K562 (cell line): ENCODE results near the gene OCA2. TPM values are rescaled to one million over a fixed set of nuclear protein-coding genes. Genes with fewer than 3 reads are reported as not detected.

Source experiments
- ATAC-seq: fragments of 200-7000 bp; cut with Tn5 transposase; 3 replicates; pipeline ENCODE4 v1.9.1; 2020; ENCODE audit warnings: moderate library complexity
- BruUV-seq: library from RNA; stranded (reverse); fragments of 400-500 nt; replicated peaks from 2 replicates; lab custom pipeline; 2021; lab: Mats Ljungman, UMichigan
- CTCF ChIA-PET: fragments of 300-600 bp; formaldehyde crosslinking; extraction: SDS; loops from one replicate; lab custom pipeline; 2021; ENCODE audit warnings: low intra/inter-chr PET ratio; lab: Yijun Ruan, JAX
- POLR2A ChIA-PET: fragments of 300-600, 350-650 bp; sonication (Branson Sonifier 250); formaldehyde crosslinking; extraction: SDS; loops from one replicate; lab custom pipeline; 2021; ENCODE audit warnings: antibody characterized with exemption, inconsistent platforms; lab: Yijun Ruan, JAX
- DNase-seq, 4 experiments: peaks; one replicate each; pipeline versions ENCODE4 v3.0.0 to v3.0.0-alpha.2; 2011 to 2018; ENCODE audit warnings: low spot score in 3 of 4, mixed read lengths in 3 of 4; ENCODE audit errors: extremely low read depth in 1 of 4
- FAIRE-seq: peaks from 2 replicates; lab custom pipeline; 2011; peaks lifted over from hg19 to GRCh38; lab: Jason Lieb, UNC
- H2AFZ ChIP-seq: 2 replicates; pipeline ENCODE4 v1.6.0; 2011; ENCODE audit warnings: low read depth, low read length, control low read depth, inconsistent platforms
- H3K27ac ChIP-seq: fragments of 200-600 bp; 3 replicates; pipeline ENCODE4 v1.8.0; 2011; ENCODE audit warnings: low read depth, mild to moderate bottlenecking, control low read depth, inconsistent platforms, low read length, moderate library complexity, mixed read lengths; ENCODE audit errors: extremely low read depth
- H3K27me3 ChIP-seq, 2 experiments: fragments of 300-600 bp in 1 of 2; 2 replicates in 1 of 2; 3 replicates in 1 of 2; pipeline versions ENCODE4 v1.6.0 to v1.8.0; 2011; ENCODE audit warnings: inconsistent platforms in 2 of 2, low read length in 2 of 2, mild to moderate bottlenecking in 1 of 2, mixed read lengths in 1 of 2, moderate library complexity in 1 of 2; ENCODE audit not compliant: control insufficient read depth in 2 of 2, insufficient read depth in 2 of 2
- H3K36me3 ChIP-seq: fragments of 300-600 bp; 3 replicates; pipeline ENCODE4 v1.8.0; 2011; ENCODE audit warnings: mild to moderate bottlenecking, low read length, inconsistent platforms; ENCODE audit not compliant: control insufficient read depth, insufficient read depth
- H3K4me1 ChIP-seq, 2 experiments: fragments of 200-600 bp in 1 of 2; replicated peaks in 1 of 2; 2 replicates in 1 of 2; 3 replicates in 1 of 2; pipeline versions ENCODE4 v1.5.1 to v1.8.0; 2011; ENCODE audit warnings: inconsistent platforms in 2 of 2, low read length in 2 of 2, mild to moderate bottlenecking in 1 of 2, mixed read lengths in 1 of 2, moderate library complexity in 1 of 2; ENCODE audit not compliant: control insufficient read depth in 2 of 2, insufficient read depth in 2 of 2
- H3K4me2 ChIP-seq: 2 replicates; pipeline ENCODE4 v1.6.1; 2011; ENCODE audit warnings: low read length, control low read depth, inconsistent platforms, mixed read lengths; ENCODE audit not compliant: insufficient read depth
- H3K4me3 ChIP-seq: fragments of 200-600 bp; sonication (generic), shearing (Covaris generic); 2 replicates; pipeline ENCODE4 v1.5.1; 2016; ENCODE audit warnings: control low read depth, inconsistent platforms
- H3K79me2 ChIP-seq: fragments of 200-600 bp; 3 replicates; pipeline ENCODE4 v1.8.0; 2011; ENCODE audit warnings: low read length, inconsistent platforms; ENCODE audit not compliant: control insufficient read depth, insufficient read depth
- H3K9ac ChIP-seq, 2 experiments: 2 replicates each; pipeline versions ENCODE4 v1.6.0 to v1.6.1; 2011; ENCODE audit warnings: low read depth in 2 of 2, low read length in 2 of 2, control low read depth in 1 of 2, inconsistent platforms in 1 of 2, mild to moderate bottlenecking in 1 of 2, mixed read lengths in 1 of 2; ENCODE audit not compliant: insufficient read depth in 1 of 2
- H3K9me1 ChIP-seq: one replicate; pipeline ENCODE4 v1.6.0; 2011; ENCODE audit warnings: inconsistent platforms, mild to moderate bottlenecking, low read length, moderate library complexity; ENCODE audit not compliant: control insufficient read depth, insufficient read depth
- H3K9me3 ChIP-seq: replicated peaks from 2 replicates; pipeline ENCODE4 v1.5.1; 2011; ENCODE audit warnings: low read depth, low read length, inconsistent platforms; ENCODE audit not compliant: control insufficient read depth, insufficient read depth
- H4K20me1 ChIP-seq: replicated peaks from 2 replicates; pipeline ENCODE4 v1.6.1; 2011; ENCODE audit warnings: low read length, inconsistent platforms, mixed read lengths; ENCODE audit not compliant: control insufficient read depth, insufficient read depth
- ARID4B ChIP-seq: sonication (generic); formaldehyde crosslinking; IDR thresholded peaks from 2 replicates; pipeline ENCODE4 v1.8.0; 2022; ENCODE audit warnings: mild to moderate bottlenecking, missing genetic modification reagents
- BRD4 ChIP-seq: fragments of 200-600 bp; sonication (generic); IDR thresholded peaks from 2 replicates; pipeline ENCODE4 v1.6.1; 2017; ENCODE audit warnings: inconsistent platforms
- CC2D1A ChIP-seq: fragments of 450-650 bp; IDR thresholded peaks from 2 replicates; pipeline ENCODE4 v1.6.1; 2017; ENCODE audit warnings: mild to moderate bottlenecking
- GTF2A2 ChIP-seq: IDR thresholded peaks from 2 replicates; pipeline ENCODE4 v1.6.1; 2016; ENCODE audit warnings: mild to moderate bottlenecking, missing genetic modification characterization, missing compliant biosample characterization
- HMGXB4 ChIP-seq: sonication (generic); formaldehyde crosslinking; IDR thresholded peaks from 2 replicates; pipeline ENCODE4 v1.8.1; 2023; ENCODE audit warnings: mild to moderate bottlenecking, missing genetic modification reagents
- MLX ChIP-seq, 2 experiments: fragments of 450-650 bp in 1 of 2; sonication (generic) in 1 of 2; formaldehyde crosslinking; conservative IDR thresholded peaks; 2 replicates each; pipeline versions ENCODE4 v1.4.0 to v1.8.1; 2020 to 2022; ENCODE audit warnings: mild to moderate bottlenecking in 1 of 2, missing genetic modification reagents in 1 of 2
- MXD1 ChIP-seq: fragments of 250-450 bp; sonication (Bioruptor Pico); IDR thresholded peaks from 2 replicates; pipeline ENCODE4 v1.8.0; 2021; ENCODE audit warnings: borderline replicate concordance, mild to moderate bottlenecking, moderate library complexity; ENCODE audit not compliant: poor library complexity, severe bottlenecking
- NCOA6 ChIP-seq: fragments of 450-650 bp; IDR thresholded peaks from 2 replicates; pipeline ENCODE4 v1.6.1; 2017; ENCODE audit warnings: mild to moderate bottlenecking
- WHSC1 ChIP-seq: IDR thresholded peaks from one replicate; pipeline ENCODE4 v1.6.1; 2012; ENCODE audit warnings: low read length, control low read depth, inconsistent platforms
- ZBED1 ChIP-seq: IDR thresholded peaks from 2 replicates; pipeline ENCODE4 v1.6.1; 2014
- ZBTB5 ChIP-seq: fragments of 450-650 bp; IDR thresholded peaks from 2 replicates; pipeline ENCODE4 v1.6.1; 2017; ENCODE audit warnings: antibody characterized with exemption
- ZNF197 ChIP-seq: fragments of 200-800 bp; sonication (Bioruptor generic); IDR thresholded peaks from 2 replicates; pipeline ENCODE4 v1.6.1; 2016; ENCODE audit warnings: low read depth, missing genetic modification characterization, missing compliant biosample characterization
- ZNF232 ChIP-seq: sonication (generic); formaldehyde crosslinking; IDR thresholded peaks from 2 replicates; pipeline ENCODE4 v1.8.0; 2022; ENCODE audit warnings: mild to moderate bottlenecking, missing genetic modification reagents
- ZNF274 ChIP-seq: IDR thresholded peaks from 2 replicates; pipeline ENCODE4 v1.6.1; 2011; ENCODE audit warnings: low read depth, mild to moderate bottlenecking, low read length, moderate library complexity, borderline replicate concordance
- ZNF347 ChIP-seq: fragments of 450-650 bp; formaldehyde crosslinking; IDR thresholded peaks from 2 replicates; pipeline ENCODE4 v1.4.0; 2020; ENCODE audit warnings: low read depth, mild to moderate bottlenecking, moderate library complexity
- in situ Hi-C: fragments of 300-500 bp; cut with MboI; formaldehyde crosslinking; loops from 4 replicates; pipeline ENCODE4 v1.15.0; 2018; ENCODE audit warnings: inconsistent platforms, mixed read lengths
- intact Hi-C: fragments of 100-400 bp; cut with micrococcal nuclease; formaldehyde crosslinking; loops from 2 replicates; pipeline ENCODE4 v1.14.2; 2022
- polyA plus RNA-seq, 8 experiments: library from polyadenylated mRNA; depleted of rRNA in 4 of 8; stranded (reverse) in 5 of 8; unstranded in 3 of 8; fragments of >200 nt; fragmentation: Nextera tagmentation in 2 of 8; fragmentation: Illumina TruSeq in 1 of 8; extraction: Ambion mirVana in 2 of 8; extraction: Trizol in 1 of 8; gene quantifications; 2 replicates each; pipeline versions ENCODE4 v1.2.1 to v1.2.3, GENCODE V29; 2011 to 2014; ENCODE audit warnings: inconsistent platforms in 1 of 8, missing spikeins in 1 of 8
- total RNA-seq, 7 experiments: library from RNA; depleted of rRNA in 6 of 7; stranded (reverse); fragments of >200 nt in 6 of 7; fragmentation: Illumina TruSeq in 2 of 7; extraction: Trizol in 2 of 7; gene quantifications; 2 replicates each; pipeline versions ENCODE4 v1.2.1 to v1.2.3, GENCODE V29; 2011 to 2021; ENCODE audit warnings: low replicate concordance in 1 of 7

The OCA2 gene
- total and polyA plus RNA-seq, 9 of the 15 experiments (the other 6 are each of a cell fraction or from before 2014, with no cell fraction given) = 0.07 to 0.59 (median 0.17) TPM; not detected in 1

- H4K20me1 ChIP-seq = no peaks in the 10 kb centered on the region
- no peaks in the 10 kb centered on the region for H3K9me1 ChIP-seq
- ATAC-seq = no peak
- H3K9me3 ChIP-seq = peaks cover 5% of the 10 kb centered on the region; the same call in 1 of the 2 replicates
- H3K36me3 ChIP-seq = no peaks in the 10 kb centered on the region
- no peak overlapping the region for H3K9ac ChIP-seq
- no peaks in the 10 kb centered on the region for H3K4me1 ChIP-seq
- no peak for FAIRE-seq
- ChIA-PET POLR2A (interaction anchor here (0.7 kb wide), 1 partner anchor 840 kb away, joined by 3 read pairs; no protein-coding TSS in a partner anchor), CTCF (no interaction called here)
- no peak for DNase-seq
- no peak overlapping the region for H3K27ac ChIP-seq
- no peak overlapping the region for H3K4me3 ChIP-seq
- intact Hi-C loops (no loop called here), in situ Hi-C loops (no loop called here)
- BruUV-seq = no TSS peak
- no peak overlapping the region for H2AFZ ChIP-seq
- H3K27me3 ChIP-seq = 0 out of 5 replicates have a peak, but pooled peaks cover 0 to 2% of the 10 kb centered on the region in 2 experiments
- no peak overlapping the region for H3K4me2 ChIP-seq
- no peaks in the 10 kb centered on the region for H3K79me2 ChIP-seq
- no peak for TF ChIP-seq ZNF274
- TF ChIP-seq ZBED1 = no peak
- TF ChIP-seq MXD1 (CRISPR knock-in tag) = no peak
- TF ChIP-seq NCOA6 = no peak
- no peak for TF ChIP-seq HMGXB4
- no peak for TF ChIP-seq MLX (CRISPR knock-in tag; conservative IDR thresholded peaks at IDR 0.05)
- TF ChIP-seq ZNF197 (CRISPR knock-in tag) = no peak
- TF ChIP-seq BRD4 = no peak
- TF ChIP-seq ZBTB5 = no peak
- no peak for TF ChIP-seq GTF2A2 (tag)
- no peak for TF ChIP-seq CC2D1A
- TF ChIP-seq ZNF347 (CRISPR knock-in tag) = no peak
- TF ChIP-seq WHSC1 = no peak
- TF ChIP-seq ARID4B (CRISPR knock-in tag) = no peak
- TF ChIP-seq ZNF232 (CRISPR knock-in tag) = no peak
Observed at GRCh38 chr15:27730868-27731267, 368.2 kb downstream of the OCA2 start.
